Neural cell (in vitro differentiated cells): ENCODE results near the gene APC.

Experiments used
- EP300 ChIP-seq: fragments of 450-650 bp; conservative IDR thresholded peaks from 2 replicates; pipeline ENCODE4 v1.6.1; 2014; ENCODE audit warnings: antibody characterized with exemption, mild to moderate bottlenecking, moderate library complexity; ENCODE audit not compliant: poor library complexity, severe bottlenecking
- EZH2 ChIP-seq: fragments of 200-600, 300-800 bp; shearing (Covaris generic), sonication (generic); IDR thresholded peaks from 2 replicates; pipeline ENCODE4 v1.6.1; 2014; ENCODE audit warnings: antibody characterized with exemption, low read length, borderline replicate concordance, mild to moderate bottlenecking; ENCODE audit not compliant: insufficient read depth, poor library complexity, severe bottlenecking
- MXI1 ChIP-seq: fragments of 450-650 bp; conservative IDR thresholded peaks from 2 replicates; pipeline ENCODE4 v1.6.1; 2014; ENCODE audit warnings: antibody characterized with exemption, mild to moderate bottlenecking; ENCODE audit not compliant: poor library complexity, severe bottlenecking
- POLR2AphosphoS5 ChIP-seq: IDR thresholded peaks from 2 replicates; pipeline ENCODE4 v1.6.1; 2012
- REST ChIP-seq: IDR thresholded peaks from 2 replicates; pipeline ENCODE4 v1.6.1; 2012; ENCODE audit warnings: borderline replicate concordance
- SMC3 ChIP-seq: fragments of 450-650 bp; conservative IDR thresholded peaks from 2 replicates; pipeline ENCODE4 v1.6.1; 2014; ENCODE audit warnings: antibody characterized with exemption, mild to moderate bottlenecking, moderate library complexity; ENCODE audit not compliant: poor library complexity
- TAF1 ChIP-seq: IDR thresholded peaks from 2 replicates; pipeline ENCODE4 v1.6.1; 2012; ENCODE audit warnings: low read depth
- TF ChIP-seq, protein P1 (sequence below): fragments of 450-650 bp; IDR thresholded peaks from 2 replicates; pipeline ENCODE4 v1.5.1; 2014; ENCODE audit warnings: antibody characterized with exemption, mild to moderate bottlenecking, moderate library complexity; ENCODE audit not compliant: poor library complexity, severe bottlenecking

DNA sequence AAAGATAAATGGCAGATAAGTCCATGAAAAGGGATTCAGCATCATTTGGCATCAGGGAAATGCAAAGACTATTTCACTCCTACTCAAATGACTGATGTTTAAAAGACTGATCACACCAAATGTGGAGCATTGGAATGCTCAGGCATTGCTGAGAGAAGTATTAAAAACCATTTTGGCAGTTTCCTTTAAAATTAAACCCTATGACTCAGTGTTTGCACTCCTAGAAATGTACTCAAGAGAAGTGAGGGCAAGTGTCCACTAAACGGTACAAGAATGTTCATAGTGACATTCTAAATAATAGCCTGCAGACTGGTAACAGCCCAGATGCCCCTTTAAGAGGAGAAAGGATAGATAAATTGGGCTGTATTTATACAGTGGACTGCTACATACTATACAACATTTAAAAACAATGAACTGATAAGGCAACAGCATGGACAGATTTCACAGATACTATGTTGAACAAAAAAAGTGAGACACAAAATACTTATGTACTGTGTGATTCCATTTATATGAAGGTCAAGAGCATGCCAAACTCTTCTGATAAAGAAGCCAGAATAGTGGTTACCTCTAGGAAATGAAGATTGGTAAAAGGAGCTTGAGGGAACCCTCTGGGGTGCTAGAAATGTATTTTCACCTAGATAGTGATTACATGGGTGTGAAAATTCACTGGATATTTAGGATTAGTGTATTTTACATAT, 24.6 kb downstream of the APC start:
- TF ChIP-seq EP300 (no peak), POLR2AphosphoS5 (no peak), EZH2 (no peak), TAF1 (no peak), MXI1 (no peak), SMC3 (no peak), REST (no peak)
- TF ChIP-seq, protein P1, sequence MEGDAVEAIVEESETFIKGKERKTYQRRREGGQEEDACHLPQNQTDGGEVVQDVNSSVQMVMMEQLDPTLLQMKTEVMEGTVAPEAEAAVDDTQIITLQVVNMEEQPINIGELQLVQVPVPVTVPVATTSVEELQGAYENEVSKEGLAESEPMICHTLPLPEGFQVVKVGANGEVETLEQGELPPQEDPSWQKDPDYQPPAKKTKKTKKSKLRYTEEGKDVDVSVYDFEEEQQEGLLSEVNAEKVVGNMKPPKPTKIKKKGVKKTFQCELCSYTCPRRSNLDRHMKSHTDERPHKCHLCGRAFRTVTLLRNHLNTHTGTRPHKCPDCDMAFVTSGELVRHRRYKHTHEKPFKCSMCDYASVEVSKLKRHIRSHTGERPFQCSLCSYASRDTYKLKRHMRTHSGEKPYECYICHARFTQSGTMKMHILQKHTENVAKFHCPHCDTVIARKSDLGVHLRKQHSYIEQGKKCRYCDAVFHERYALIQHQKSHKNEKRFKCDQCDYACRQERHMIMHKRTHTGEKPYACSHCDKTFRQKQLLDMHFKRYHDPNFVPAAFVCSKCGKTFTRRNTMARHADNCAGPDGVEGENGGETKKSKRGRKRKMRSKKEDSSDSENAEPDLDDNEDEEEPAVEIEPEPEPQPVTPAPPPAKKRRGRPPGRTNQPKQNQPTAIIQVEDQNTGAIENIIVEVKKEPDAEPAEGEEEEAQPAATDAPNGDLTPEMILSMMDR: no peak
